Measurements from ENCODE around the gene DPH3.
A peak's percentile ranks its signal among the peaks of the same experiment; 100 is the strongest.

Gene DPH3

GRCh38 chr3:16288664-16289063 lies 23.9 kb upstream of the DPH3 start:
- Histone ChIP-seq H3K4me1 (ENCODE audit: control insufficient read depth, insufficient read depth, low read length) (no peaks in the 10 kb centered on the region), H3K9me3 (ENCODE audit: control insufficient read depth, low read length) (no peaks in the 10 kb centered on the region), H3K36me3 (ENCODE audit: control insufficient read depth, insufficient read depth, low read length) (no peaks in the 10 kb centered on the region), H3K27me3 (ENCODE audit: control insufficient read depth, insufficient read depth, low read length) (no peaks in the 10 kb centered on the region), H3K4me3 (ENCODE audit: low read length) (no peak overlapping the region), H3K9ac (ENCODE audit: low read length) (no peak overlapping the region)

GRCh38 chr3:16286751-16287543 lies 22.2 kb upstream of the DPH3 start:
- peak overlapping the region; percentile 35 for H3K9ac ChIP-seq (ENCODE audit: low read length)
- no peaks in the 10 kb centered on the region for H3K36me3 ChIP-seq (ENCODE audit: control insufficient read depth, insufficient read depth, low read length)
- no peaks in the 10 kb centered on the region for H3K4me1 ChIP-seq (ENCODE audit: control insufficient read depth, insufficient read depth, low read length)
- no peaks in the 10 kb centered on the region for H3K9me3 ChIP-seq (ENCODE audit: control insufficient read depth, low read length)
- no peak overlapping the region for H3K4me3 ChIP-seq (ENCODE audit: low read length)
- no peaks in the 10 kb centered on the region for H3K27me3 ChIP-seq (ENCODE audit: control insufficient read depth, insufficient read depth, low read length)

- Histone ChIP-seq H3K9ac (ENCODE audit: low read length) (peak overlapping the region; percentile 35), H3K4me1 (ENCODE audit: control insufficient read depth, insufficient read depth, low read length) (no peaks in the 10 kb centered on the region), H3K36me3 (ENCODE audit: control insufficient read depth, insufficient read depth, low read length) (no peaks in the 10 kb centered on the region)
Measured at GRCh38 chr3:16286161-16286560, 21.4 kb upstream of the DPH3 start.

GRCh38 chr3:16284633-16285032 lies 19.9 kb upstream of the DPH3 start:
- H3K36me3 ChIP-seq (ENCODE audit: control insufficient read depth, insufficient read depth, low read length) = no peaks in the 10 kb centered on the region
- no peak overlapping the region for H3K9ac ChIP-seq (ENCODE audit: low read length)
- no peaks in the 10 kb centered on the region for H3K27me3 ChIP-seq (ENCODE audit: control insufficient read depth, insufficient read depth, low read length)
- no peaks in the 10 kb centered on the region for H3K4me1 ChIP-seq (ENCODE audit: control insufficient read depth, insufficient read depth, low read length)
- H3K4me3 ChIP-seq (ENCODE audit: low read length) = no peak overlapping the region
- H3K9me3 ChIP-seq (ENCODE audit: control insufficient read depth, low read length) = no peaks in the 10 kb centered on the region

More at GRCh38 chr3:16286161-16286560, 21.4 kb upstream of the DPH3 start:
- H3K4me3 ChIP-seq (ENCODE audit: low read length) = no peak overlapping the region
- H3K27me3 ChIP-seq (ENCODE audit: control insufficient read depth, insufficient read depth, low read length) = no peaks in the 10 kb centered on the region
- H3K9me3 ChIP-seq (ENCODE audit: control insufficient read depth, low read length) = no peaks in the 10 kb centered on the region

DNA sequence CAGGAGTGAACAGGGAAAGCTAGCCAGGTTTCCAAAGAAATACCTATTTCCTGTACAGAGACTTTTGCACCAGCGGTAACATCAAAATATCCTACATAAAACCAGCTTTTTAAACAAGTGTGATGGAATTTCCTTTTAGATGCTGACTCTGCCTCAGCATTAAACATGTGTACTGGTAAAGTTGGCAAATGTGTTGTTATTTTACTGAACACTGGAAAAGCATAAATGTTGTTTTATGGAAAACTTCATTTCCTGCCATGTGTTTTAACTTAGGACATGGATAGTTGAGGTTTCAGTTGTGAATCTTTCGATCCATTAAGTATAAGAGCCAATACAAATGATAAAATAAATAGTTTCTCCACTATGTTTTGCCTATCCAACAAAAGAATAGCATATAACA lies 15.9 kb upstream of the DPH3 start:
- Histone ChIP-seq H3K36me3 (ENCODE audit: control insufficient read depth, insufficient read depth, low read length) (no peaks in the 10 kb centered on the region), H3K4me3 (ENCODE audit: low read length) (no peak overlapping the region), H3K9me3 (ENCODE audit: control insufficient read depth, low read length) (no peaks in the 10 kb centered on the region), H3K27me3 (ENCODE audit: control insufficient read depth, insufficient read depth, low read length) (no peaks in the 10 kb centered on the region), H3K9ac (ENCODE audit: low read length) (no peak overlapping the region), H3K4me1 (ENCODE audit: control insufficient read depth, insufficient read depth, low read length) (no peaks in the 10 kb centered on the region)

- Histone ChIP-seq H3K27me3 (ENCODE audit: control insufficient read depth, insufficient read depth, low read length) (no peaks in the 10 kb centered on the region), H3K36me3 (ENCODE audit: control insufficient read depth, insufficient read depth, low read length) (no peaks in the 10 kb centered on the region), H3K9me3 (ENCODE audit: control insufficient read depth, low read length) (no peaks in the 10 kb centered on the region), H3K9ac (ENCODE audit: low read length) (no peak overlapping the region), H3K4me1 (ENCODE audit: control insufficient read depth, insufficient read depth, low read length) (no peaks in the 10 kb centered on the region), H3K4me3 (ENCODE audit: low read length) (no peak overlapping the region)
Measured at GRCh38 chr3:16279010-16279801, 14.5 kb upstream of the DPH3 start.

DNA sequence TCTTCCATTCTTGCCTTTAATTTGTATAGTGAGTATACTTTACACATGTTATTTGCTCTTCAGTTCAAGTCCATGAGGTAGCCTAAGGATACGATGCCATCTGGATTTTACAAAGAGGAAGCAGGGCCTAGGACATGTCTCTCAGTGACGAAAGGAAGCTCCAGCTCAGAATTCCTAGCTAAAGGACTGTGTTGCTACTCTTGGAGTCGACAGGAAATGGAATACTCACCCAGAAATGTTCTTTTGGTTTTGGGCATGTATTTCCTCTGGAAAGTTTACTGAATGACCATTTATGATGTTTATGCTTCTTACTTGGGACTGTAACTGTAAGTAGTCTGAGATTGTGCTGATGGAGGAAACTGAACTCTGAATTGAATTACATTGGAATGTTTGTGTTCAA lies 12.7 kb upstream of the DPH3 start:
- Histone ChIP-seq H3K9me3 (ENCODE audit: control insufficient read depth, low read length) (no peaks in the 10 kb centered on the region), H3K4me1 (ENCODE audit: control insufficient read depth, insufficient read depth, low read length) (no peaks in the 10 kb centered on the region), H3K36me3 (ENCODE audit: control insufficient read depth, insufficient read depth, low read length) (no peaks in the 10 kb centered on the region), H3K9ac (ENCODE audit: low read length) (no peak overlapping the region), H3K4me3 (ENCODE audit: low read length) (no peak overlapping the region), H3K27me3 (ENCODE audit: control insufficient read depth, insufficient read depth, low read length) (no peaks in the 10 kb centered on the region)

- H3K27me3 ChIP-seq (ENCODE audit: control insufficient read depth, insufficient read depth, low read length) = no peaks in the 10 kb centered on the region
- H3K9me3 ChIP-seq (ENCODE audit: control insufficient read depth, low read length) = no peaks in the 10 kb centered on the region
- H3K36me3 ChIP-seq (ENCODE audit: control insufficient read depth, insufficient read depth, low read length) = no peaks in the 10 kb centered on the region
- H3K4me3 ChIP-seq (ENCODE audit: low read length) = no peak overlapping the region
- H3K9ac ChIP-seq (ENCODE audit: low read length) = no peak overlapping the region
- H3K4me1 ChIP-seq (ENCODE audit: control insufficient read depth, insufficient read depth, low read length) = no peaks in the 10 kb centered on the region
Measured at GRCh38 chr3:16273867-16274266, 9.1 kb upstream of the DPH3 start.

GRCh38 chr3:16272588-16272987 lies 7.8 kb upstream of the DPH3 start:
- Histone ChIP-seq H3K4me3 (ENCODE audit: low read length) (no peak overlapping the region), H3K27me3 (ENCODE audit: control insufficient read depth, insufficient read depth, low read length) (no peaks in the 10 kb centered on the region), H3K9ac (ENCODE audit: low read length) (no peak overlapping the region), H3K4me1 (ENCODE audit: control insufficient read depth, insufficient read depth, low read length) (peaks cover 2% of the 10 kb centered on the region), H3K36me3 (ENCODE audit: control insufficient read depth, insufficient read depth, low read length) (no peaks in the 10 kb centered on the region), H3K9me3 (ENCODE audit: control insufficient read depth, low read length) (no peaks in the 10 kb centered on the region)

DNA sequence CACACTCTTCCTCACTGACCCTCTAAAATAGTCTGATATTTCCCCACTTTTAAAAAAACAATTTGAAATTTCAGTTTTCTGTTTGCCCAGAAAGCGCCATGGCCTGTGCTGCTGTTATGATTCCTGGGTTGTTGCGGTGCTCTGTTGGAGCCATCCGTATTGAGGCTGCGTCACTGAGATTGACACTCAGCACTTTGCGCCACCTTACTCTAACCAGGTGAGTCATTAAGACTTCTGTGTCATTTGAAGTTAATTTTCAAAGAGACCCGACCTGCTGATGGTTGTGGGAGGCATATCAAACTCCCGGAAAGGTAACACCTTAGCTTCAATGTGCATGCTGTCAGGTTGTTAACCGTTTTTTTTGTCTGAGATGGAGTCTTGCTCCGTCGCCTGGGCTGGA lies 6.1 kb upstream of the DPH3 start:
- H3K27me3 ChIP-seq (ENCODE audit: control insufficient read depth, insufficient read depth, low read length) = no peaks in the 10 kb centered on the region
- no peak overlapping the region for H3K9ac ChIP-seq (ENCODE audit: low read length)
- no peak overlapping the region for H3K4me3 ChIP-seq (ENCODE audit: low read length)
- H3K9me3 ChIP-seq (ENCODE audit: control insufficient read depth, low read length) = no peaks in the 10 kb centered on the region
- peaks cover 15% of the 10 kb centered on the region for H3K4me1 ChIP-seq (ENCODE audit: control insufficient read depth, insufficient read depth, low read length)
- H3K36me3 ChIP-seq (ENCODE audit: control insufficient read depth, insufficient read depth, low read length) = no peaks in the 10 kb centered on the region

GRCh38 chr3:16266714-16267113 lies 2.0 kb upstream of the DPH3 start:
- H3K9me3 ChIP-seq (ENCODE audit: control insufficient read depth, low read length) = no peaks in the 10 kb centered on the region
- H3K27me3 ChIP-seq (ENCODE audit: control insufficient read depth, insufficient read depth, low read length) = no peaks in the 10 kb centered on the region
- H3K4me1 ChIP-seq (ENCODE audit: control insufficient read depth, insufficient read depth, low read length) = peaks cover 17% of the 10 kb centered on the region
- no peaks in the 10 kb centered on the region for H3K36me3 ChIP-seq (ENCODE audit: control insufficient read depth, insufficient read depth, low read length)
- H3K9ac ChIP-seq (ENCODE audit: low read length) = peak overlapping the region; percentile 8
- no peak overlapping the region for H3K4me3 ChIP-seq (ENCODE audit: low read length)

DNA sequence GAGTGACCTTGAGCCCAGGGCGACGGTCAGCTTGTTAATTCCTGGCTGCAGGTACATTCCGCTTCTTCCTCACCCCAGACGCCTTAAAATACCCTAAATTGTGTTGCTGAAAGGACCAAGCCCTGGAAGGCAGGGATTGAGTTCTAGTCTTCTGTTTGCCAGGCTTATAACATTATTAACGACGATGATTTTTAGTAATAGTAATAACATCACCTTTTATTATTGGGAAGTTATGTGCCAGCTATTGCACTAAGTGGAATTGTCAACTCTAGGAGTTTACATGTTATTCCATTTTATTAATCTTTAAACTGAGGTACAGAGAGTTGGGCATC lies 678 bp upstream of the DPH3 start:
- Histone ChIP-seq H3K4me1 (ENCODE audit: control insufficient read depth, insufficient read depth, low read length) (peaks cover 17% of the 10 kb centered on the region), H3K36me3 (ENCODE audit: control insufficient read depth, insufficient read depth, low read length) (no peaks in the 10 kb centered on the region), H3K9me3 (ENCODE audit: control insufficient read depth, low read length) (no peaks in the 10 kb centered on the region), H3K9ac (ENCODE audit: low read length) (peak overlapping the region; percentile 79), H3K4me3 (ENCODE audit: low read length) (peak overlapping the region; percentile 75), H3K27me3 (ENCODE audit: control insufficient read depth, insufficient read depth, low read length) (no peaks in the 10 kb centered on the region)
